ENCODE data around the gene ENAH. TPM values are rescaled to one million over a fixed set of nuclear protein-coding genes. Genes with fewer than 3 reads are reported as not detected.

The ENAH gene
- total and polyA plus RNA-seq, 9 of the 15 experiments (the other 6 are each of a cell fraction or from before 2014, with no cell fraction given): 0.03 to 1.2 (median 0.15) TPM

GRCh38 chr1:225474986-225475820 lies 177.7 kb downstream of the ENAH start (continued):
- TF ChIP-seq SIN3A (IDR thresholded peaks at IDR 0.05; ENCODE audit: borderline replicate concordance in 2 of 2, control insufficient read depth in 1 of 2, low read depth in 2 of 2, low read length in 2 of 2) (no peak), ZFP30 (CRISPR knock-in tag; IDR thresholded peaks at IDR 0.05; ENCODE audit: borderline replicate concordance) (no peak), ZNF133 (CRISPR knock-in tag; IDR thresholded peaks at IDR 0.05) (no peak), HSF4 (CRISPR knock-in tag; IDR thresholded peaks at IDR 0.05; ENCODE audit: borderline replicate concordance) (no peak), PPARD (CRISPR knock-in tag; IDR thresholded peaks at IDR 0.05) (no peak), KHSRP (IDR thresholded peaks at IDR 0.05) (no peak), ZNF696 (CRISPR knock-in tag; conservative IDR thresholded peaks at IDR 0.05) (no peak), ASH1L (IDR thresholded peaks at IDR 0.05; ENCODE audit: borderline replicate concordance, low read depth, partially characterized antibody) (no peak), ZNF592 (IDR thresholded peaks at IDR 0.05) (peak; percentile 89), ZNF518B (CRISPR knock-in tag; IDR thresholded peaks at IDR 0.05) (no peak), MAFG (tag; conservative IDR thresholded peaks at IDR 0.05) (no peak), ERF (CRISPR knock-in tag; IDR thresholded peaks at IDR 0.05) (peak; percentile 84; the same call in 1 of the 2 replicates), NFE2L1 (tag; IDR thresholded peaks at IDR 0.05; ENCODE audit: borderline replicate concordance, low read depth) (no peak), POLR3G (IDR thresholded peaks at IDR 0.05; ENCODE audit: extremely low read depth, insufficient read length, insufficient replicate concordance) (no peak), GATAD2A (IDR thresholded peaks at IDR 0.05) (no peak), RNF219 (CRISPR knock-in tag; IDR thresholded peaks at IDR 0.05) (no peak)
